Hematopoietic multipotent progenitor cell treated with erythropoietin and hydrocortisone succinate and interleukin-3 and kit ligand, for 15 days (in vitro differentiated cells): Measurements from ENCODE around the gene PRCP.
"Not testable (repeated sequence)": the region's sequence is repeated elsewhere in the genome, so short reads cannot be mapped to it uniquely, and the experiment has no call there.

Experiments used
- DNase-seq: peaks from one replicate; pipeline ENCODE4 v3.0.0-alpha.2; 2015; ENCODE audit warnings: low spot score

Gene PRCP

GRCh38 chr11:82872377-82873150, 27.7 kb downstream of the PRCP start:
- DNase-seq = no peak

DNA sequence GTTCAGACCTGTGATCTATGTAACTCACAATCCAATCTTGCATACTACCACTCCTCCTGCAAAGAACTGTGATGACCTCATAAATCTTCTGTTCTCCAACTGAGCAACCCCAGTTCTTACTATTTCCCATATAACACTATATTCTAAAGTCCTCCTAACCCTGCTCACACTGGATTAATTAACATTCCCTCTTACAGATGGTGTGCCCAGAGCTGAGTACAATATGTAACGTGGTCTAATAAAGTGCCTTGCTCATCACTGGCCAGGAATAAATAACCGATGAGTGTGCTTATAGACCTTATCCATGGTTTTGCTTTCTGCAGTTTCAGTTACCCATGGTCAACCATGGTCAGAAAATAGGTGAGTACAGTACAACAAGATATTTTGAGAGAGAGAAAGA, 28.6 kb downstream of the PRCP start:
- no peak for DNase-seq

DNA sequence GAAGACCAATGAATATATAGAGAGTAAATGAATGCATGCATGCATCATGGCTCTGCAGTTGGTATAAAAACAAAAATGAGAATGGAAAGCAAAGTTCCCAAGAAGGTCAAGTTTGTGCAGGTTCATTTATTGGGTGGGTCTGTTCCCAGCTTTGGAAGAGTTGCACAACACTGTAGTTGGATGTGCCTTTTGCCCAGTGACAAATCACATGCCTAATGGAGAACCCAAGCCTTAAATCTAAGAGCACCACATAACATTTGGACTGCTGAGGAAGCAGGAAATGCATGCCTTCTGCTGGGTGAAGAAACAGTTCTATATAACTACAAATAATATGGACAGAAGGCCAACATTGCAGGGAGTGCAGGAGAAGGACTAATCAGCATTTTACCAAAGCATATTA, 30.6 kb downstream of the PRCP start:
- no peak for DNase-seq

DNA sequence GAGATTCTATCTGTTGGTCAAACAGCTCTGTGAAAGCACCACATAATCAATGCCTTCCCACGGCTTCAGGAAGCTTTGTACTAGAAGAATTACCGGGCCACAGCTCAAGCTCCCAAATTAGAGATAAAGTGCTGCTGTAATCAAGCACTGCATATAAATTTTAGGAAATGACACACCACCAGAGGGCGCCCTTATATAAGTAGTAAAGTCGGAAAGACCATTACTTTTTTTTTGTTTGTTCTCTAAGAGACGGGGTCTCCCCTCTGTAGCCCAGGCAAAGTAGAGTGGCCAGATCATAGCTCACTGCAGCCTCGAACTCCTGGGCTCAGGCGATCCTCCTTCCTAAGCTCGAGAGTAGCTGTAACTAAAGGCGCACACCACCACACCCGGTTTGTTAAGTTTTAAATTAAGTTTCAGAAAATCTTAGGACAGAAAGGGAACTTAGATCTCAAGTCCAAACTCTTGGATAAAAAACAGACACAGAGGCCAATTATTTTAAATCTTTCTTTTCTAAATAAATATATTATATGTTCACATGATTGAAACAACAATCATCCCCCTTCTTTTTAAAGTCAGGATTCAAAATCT, 32.6 kb downstream of the PRCP start:
- DNase-seq = peak; percentile 82

GRCh38 chr11:82865841-82866240, 34.4 kb downstream of the PRCP start:
- no peak for DNase-seq

- no peak for DNase-seq
Observed at GRCh38 chr11:82864268-82864667, 36.0 kb downstream of the PRCP start.

DNA sequence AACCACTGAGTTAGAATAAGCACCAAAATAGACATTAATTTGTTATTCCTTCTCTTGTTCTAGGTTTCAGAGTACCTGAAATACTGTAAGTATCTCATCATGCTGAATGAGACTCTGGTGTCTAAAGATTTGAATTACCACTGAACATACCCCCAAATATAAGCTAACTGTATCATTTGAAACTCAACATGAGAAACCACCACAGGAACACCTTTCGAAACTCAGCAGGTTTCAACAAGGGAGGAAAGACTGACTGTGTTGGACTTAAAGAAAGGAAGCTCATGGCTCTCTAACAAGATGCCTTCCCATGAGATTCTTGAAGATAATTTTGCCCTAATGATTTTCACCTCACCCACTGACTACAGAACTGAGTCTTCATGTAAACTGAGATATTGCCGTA, 37.0 kb downstream of the PRCP start:
- DNase-seq = no peak

DNA sequence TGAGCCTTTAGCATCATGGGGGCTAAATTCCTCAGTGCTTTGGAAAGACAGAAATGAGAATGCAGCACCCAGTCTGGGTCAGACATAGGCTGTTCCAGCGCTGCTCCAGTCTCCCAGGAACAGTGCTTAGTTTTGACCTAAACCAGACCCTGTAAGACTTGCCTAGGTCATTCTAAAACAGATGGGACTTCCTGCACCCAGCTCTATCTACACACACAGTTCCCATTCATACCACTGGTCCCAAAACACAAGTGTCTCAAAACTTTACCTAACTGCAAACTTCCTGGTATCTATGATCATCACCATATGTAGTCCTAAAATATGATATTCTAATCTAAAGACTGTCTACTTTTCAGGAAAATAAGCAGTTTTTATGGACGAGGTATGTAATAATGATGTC, 37.9 kb downstream of the PRCP start:
- no peak for DNase-seq

DNA sequence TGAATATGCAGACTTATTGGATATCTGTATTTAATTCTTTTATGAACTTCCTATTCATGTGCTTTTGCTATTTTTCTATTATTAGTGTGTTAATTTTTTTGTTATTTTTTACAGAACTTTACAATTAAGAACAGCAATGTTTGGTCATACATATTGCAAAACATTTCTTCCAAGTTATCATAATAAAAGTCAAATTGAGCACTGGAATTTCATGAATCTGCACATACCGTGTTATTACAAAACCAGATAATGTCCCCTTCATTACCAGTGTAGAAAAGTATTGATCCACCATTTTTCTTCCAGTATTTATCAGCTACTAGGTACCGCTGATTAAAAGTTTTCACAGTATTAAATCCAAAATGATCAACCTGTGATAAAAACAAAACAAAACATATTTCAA, 40.5 kb downstream of the PRCP start:
- no peak for DNase-seq

DNA sequence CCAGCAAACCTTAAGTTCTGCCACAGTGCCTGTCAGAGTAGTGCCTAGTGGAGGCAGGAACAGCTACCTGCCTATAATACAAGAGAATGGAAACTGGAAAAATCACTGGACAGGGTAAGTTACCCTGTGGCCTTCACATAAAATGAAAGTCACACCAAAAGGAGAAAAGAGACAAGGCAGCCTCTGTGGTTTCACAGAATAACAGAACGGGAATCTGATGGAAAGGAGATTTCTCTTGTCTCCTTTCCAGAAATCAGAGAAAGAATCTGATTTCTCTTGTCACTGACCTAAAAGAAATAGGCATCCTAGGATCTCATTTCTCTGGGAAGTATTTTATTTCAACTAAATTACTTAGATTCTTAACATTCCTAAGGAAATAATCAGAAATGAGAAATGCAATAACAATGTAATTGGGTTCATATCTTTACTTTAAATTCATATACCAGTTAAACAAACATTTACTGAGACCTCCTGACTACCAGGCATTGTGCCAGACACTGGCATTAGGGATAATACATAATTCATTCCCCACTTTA, 41.6 kb downstream of the PRCP start:
- DNase-seq = no peak

DNA sequence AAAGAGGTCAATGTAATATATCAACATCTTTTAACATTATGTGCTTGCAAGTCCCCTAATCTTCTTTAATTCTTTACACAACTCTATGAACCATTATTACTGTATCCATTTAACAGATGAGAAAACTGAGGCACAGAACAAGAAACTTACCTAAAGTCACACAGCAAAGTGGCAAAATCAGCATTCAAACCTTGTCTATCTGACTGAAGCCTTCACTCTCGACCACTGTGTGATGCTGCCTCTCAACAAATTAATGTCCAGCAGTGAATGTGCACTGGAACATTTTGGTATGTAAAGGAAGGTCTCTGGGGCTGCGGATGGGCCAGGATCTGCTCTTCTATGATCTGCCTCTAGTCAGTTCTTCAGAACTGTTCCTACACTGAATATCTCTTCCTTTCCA, 42.1 kb downstream of the PRCP start:
- DNase-seq = no peak

DNA sequence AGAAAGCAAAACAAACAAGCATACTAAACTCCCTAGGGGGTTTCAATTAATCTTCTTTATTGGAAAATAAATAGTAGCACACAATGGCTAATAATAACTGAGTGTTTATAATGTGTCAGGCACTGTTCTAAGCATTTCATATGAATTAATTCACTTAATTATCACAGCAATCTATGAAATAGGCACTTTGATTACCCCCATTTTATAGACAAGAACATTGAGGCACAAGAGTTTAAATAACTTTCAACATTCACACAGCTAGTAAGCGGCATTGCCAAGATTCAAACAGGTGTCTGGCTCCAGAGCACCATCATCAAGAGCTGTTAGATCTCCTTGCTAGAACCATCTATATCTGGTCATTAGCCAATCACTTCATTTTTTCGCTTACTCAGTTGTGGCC, 43.1 kb downstream of the PRCP start:
- DNase-seq = no peak

- no peak for DNase-seq
Observed at GRCh38 chr11:82855616-82856015, 44.6 kb downstream of the PRCP start.

DNA sequence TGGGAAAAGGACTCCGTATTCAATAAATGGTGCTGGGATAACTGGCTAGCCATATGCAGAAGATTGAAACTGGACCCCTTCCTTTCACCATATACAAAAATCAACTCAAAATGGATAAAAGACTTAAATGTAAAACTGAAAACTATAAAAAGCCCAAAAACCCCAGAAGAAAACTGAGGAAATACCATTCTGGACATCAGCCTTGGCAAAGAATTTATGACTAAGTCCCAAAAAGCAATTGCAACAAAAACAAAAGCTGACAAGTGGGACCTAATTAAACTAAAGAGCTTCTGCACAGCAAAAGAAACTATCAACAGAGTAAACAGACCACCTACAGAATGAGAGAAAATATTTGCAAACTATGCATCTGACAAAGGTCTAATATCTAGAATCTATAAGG, 45.3 kb downstream of the PRCP start:
- not testable (repeated sequence) for DNase-seq

DNA sequence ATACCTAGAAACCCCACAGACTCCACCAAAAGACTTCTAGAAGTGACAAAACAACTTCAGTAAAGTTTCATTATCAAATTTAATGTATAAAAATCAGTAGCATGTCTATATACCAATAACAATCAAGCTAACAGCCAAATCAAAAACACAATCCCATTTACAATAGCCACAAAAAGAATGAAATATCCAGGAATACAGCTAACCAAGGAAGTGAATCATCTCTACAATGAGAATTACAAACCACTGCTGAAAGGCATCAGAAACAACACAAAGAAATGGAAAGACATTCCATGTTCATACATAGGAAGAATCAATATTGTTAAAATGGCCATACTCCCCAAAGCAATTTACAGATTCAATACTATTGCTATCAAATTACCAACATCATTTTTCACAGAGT, 46.0 kb downstream of the PRCP start:
- DNase-seq = no peak

- DNase-seq = no peak
Observed at GRCh38 chr11:82848829-82849228, 51.4 kb downstream of the PRCP start.

DNA sequence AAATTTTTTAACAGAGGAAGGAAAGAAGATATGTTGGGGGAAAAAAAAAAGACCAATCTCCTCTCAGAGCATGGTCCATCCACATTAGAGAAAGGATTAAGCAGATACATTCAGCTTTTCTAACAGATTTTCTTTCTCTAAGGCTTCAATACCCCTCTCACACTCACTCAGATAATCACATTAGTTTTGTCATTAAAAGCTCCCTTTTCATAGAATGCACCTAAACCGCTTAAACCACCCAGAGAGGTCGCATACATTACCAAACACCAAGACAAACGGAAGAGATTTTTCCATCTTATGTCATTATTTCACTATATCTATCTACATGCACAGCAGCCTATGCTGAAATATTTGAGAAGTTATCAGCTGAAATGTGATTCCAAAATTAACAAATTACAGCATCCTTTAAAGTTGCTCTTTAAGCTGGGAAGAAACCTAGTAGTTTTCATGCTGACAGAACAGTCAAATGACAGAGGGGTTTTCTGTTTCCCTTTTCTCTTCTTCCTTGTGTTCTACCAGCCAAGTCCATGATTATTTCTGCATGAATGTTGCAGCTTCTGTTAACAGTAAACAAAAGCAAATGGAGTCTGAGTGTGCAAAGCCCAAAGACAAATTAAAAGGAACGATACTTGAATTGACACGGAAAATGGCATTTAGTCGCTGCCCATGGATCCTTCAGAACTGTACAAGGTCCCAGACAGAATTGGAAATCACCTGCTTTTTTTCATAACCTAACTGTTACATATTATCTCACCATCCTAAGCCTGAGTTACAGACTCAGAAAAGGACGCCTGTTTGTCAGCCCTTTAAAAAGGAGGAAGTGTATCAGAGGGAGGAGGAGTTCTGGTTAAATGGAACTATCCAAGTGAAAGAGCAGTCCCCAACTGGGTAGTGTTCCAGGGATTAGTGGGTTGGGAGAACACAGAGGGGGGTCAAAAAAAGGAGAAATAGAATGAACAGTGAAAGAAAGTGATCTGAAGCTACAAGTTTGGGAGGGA, 54.6 kb downstream of the PRCP start:
- DNase-seq = no peak

DNA sequence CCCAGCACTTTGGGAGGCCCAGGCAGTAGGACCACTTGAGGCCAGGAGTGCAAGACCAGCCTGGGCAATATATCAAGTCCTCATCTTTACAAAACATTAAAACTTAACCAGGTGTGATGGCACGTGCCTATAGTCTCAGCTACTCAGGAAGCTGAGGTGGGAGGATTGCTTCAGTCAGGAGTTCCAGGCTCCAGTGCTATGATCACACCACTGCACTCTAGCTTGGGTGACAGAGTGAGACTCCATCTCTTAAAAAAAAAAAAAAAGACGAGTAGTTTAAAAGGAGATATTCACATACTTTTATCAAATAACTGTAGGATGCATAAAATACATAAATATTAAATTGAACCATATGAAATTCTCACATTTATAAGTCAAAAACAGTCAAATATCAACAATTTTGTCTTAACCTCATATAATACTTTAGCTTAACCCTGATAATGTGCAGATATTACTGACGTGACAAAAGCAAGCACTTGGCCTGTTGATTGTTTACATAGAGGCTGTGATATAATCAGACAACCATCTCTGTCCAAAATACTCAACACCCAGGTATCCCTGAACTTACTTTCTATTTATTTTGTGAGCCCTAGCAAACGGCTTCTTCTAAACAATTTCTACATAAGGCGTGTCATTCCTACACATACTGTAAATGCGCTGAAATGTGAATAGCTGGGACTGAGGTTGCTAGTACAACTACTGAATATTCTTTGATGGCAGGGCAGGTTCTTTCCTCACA, 57.0 kb downstream of the PRCP start:
- DNase-seq = no peak

DNA sequence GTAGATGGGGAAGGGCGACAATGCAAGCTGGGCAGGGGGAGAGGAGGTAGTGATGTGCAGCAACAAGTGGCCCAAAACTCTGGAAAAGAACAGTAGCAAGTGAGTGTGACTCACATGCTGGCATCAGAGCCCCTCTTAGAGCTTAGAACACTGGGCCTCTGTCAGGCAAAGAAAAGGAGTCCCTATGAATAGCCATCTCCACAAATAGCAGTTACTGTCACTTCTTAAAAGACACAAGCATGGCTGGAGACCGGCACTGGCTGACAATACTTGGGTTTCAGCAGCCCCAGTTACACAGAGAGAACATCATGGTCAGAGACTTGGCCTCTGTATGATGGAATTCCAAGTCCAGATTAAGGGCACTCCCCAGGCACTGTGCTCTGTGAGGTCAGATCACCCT, 58.2 kb downstream of the PRCP start:
- DNase-seq = no peak

- no peak for DNase-seq
Observed at GRCh38 chr11:82837650-82838049, 62.6 kb downstream of the PRCP start.

GRCh38 chr11:82832983-82833382, 67.2 kb downstream of the PRCP start:
- DNase-seq = no peak

GRCh38 chr11:82831364-82831763, 68.9 kb downstream of the PRCP start:
- no peak for DNase-seq
